Measurements from ENCODE around the gene ZNF367.

Gene ZNF367

GRCh38 chr9:96423322-96423984 is 5.3 kb upstream of the ZNF367 start:
- DNase-seq: no peak
- no peak for TF ChIP-seq POLR2A (IDR thresholded peaks at IDR 0.05; ENCODE audit: low read length)
- no peak for TF ChIP-seq GATA1 (IDR thresholded peaks at IDR 0.05; ENCODE audit: low read depth, low read length)

- no peak for TF ChIP-seq POLR2A (IDR thresholded peaks at IDR 0.05; ENCODE audit: low read length)
- TF ChIP-seq GATA1 (IDR thresholded peaks at IDR 0.05; ENCODE audit: low read depth, low read length): no peak
- peak; percentile 36 to 50 for DNase-seq
Measured at GRCh38 chr9:96420468-96421219, 2.5 kb upstream of the ZNF367 start.

- TF ChIP-seq GATA1 (IDR thresholded peaks at IDR 0.05; ENCODE audit: low read depth, low read length) (no peak), POLR2A (IDR thresholded peaks at IDR 0.05; ENCODE audit: low read length) (no peak)
- DNase-seq: peak in 1 of 2 experiments; percentile 40
Measured at GRCh38 chr9:96419691-96419969, 1.5 kb upstream of the ZNF367 start.

GRCh38 chr9:96418920-96419690 is 935 bp upstream of the ZNF367 start:
- DNase-seq: peak; percentile 84 to 86
- TF ChIP-seq POLR2A (IDR thresholded peaks at IDR 0.05; ENCODE audit: low read length) (peak; percentile 79), GATA1 (IDR thresholded peaks at IDR 0.05; ENCODE audit: low read depth, low read length) (no peak)

DNA sequence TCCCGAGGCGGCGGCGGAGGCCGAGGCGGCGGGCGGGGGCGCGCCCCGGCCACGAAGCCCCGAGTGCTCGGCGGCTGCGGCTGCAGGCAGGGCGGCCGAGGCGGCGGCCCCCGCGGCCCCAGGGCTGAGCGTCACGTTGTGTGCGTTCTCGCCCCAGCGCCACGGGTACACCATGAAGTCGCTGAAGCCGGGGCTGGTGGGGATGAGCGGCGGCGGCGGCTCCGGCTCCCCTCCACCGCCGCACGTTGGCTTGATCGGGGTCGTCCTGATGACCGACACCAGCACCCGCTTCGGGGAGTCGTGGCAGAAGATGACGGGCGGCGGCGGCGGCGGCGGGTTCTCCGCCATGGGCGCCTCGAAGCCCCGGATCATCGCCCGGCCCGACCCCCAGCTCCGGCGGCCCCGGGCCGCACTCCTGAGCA is 498 bp downstream of the ZNF367 start:
- TF ChIP-seq GATA1 (IDR thresholded peaks at IDR 0.05; ENCODE audit: low read depth, low read length) (no peak), POLR2A (IDR thresholded peaks at IDR 0.05; ENCODE audit: low read length) (no peak)
- no peak for DNase-seq

- TF ChIP-seq GATA1 (IDR thresholded peaks at IDR 0.05; ENCODE audit: low read depth, low read length) (no peak), POLR2A (IDR thresholded peaks at IDR 0.05; ENCODE audit: low read length) (peak; percentile 63)
- peak; percentile 93 to 95 for DNase-seq
Measured at GRCh38 chr9:96417051-96417586, 1.1 kb downstream of the ZNF367 start.

DNA sequence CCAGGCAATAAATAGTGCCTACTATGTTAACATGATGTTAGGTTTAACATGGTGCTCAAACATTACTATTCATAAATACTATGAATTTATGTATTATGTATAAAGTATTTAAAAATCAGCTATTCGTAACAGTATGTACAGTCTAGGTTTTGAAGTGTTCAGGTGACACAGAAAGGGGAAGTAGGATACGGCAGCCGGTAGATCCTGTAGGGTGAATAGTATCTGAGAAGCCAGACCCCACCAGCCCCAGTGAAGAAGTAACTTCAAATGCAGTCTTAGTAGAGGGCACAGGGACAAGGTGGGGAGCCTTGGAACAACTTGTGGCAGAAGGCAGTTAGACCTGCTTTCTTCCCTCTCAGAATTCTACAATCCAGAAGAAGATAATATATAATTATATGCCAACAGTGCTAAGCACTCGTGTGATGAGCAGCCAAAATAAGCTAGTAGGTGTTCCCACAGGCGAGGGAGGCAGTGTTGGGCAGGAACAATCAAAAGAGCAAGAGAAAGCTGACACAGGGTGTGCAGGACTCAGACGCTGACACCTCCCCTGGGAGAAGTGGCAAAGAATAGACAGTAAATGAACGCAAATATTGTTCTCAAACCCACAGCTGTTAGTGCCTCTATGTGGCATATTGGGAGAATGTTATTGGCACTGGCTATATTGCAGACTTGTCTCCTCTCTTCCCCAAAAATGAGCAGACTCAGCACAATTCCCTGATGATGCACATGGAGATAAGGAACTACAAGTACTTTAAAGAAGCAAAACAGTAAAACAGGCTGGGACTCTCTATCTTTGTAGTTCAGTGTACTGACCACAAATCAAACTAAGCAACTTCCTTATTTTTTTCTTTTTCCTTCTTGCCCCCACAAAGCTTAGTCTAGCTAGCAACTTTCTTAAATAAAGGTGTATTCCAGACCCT is 4.6 kb downstream of the ZNF367 start:
- TF ChIP-seq POLR2A (IDR thresholded peaks at IDR 0.05; ENCODE audit: low read length): no peak
- no peak for TF ChIP-seq GATA1 (IDR thresholded peaks at IDR 0.05; ENCODE audit: low read depth, low read length)
- peak; percentile 28 to 34 for DNase-seq

- no peak for DNase-seq
- no peak for TF ChIP-seq POLR2A (IDR thresholded peaks at IDR 0.05; ENCODE audit: low read length)
- no peak for TF ChIP-seq GATA1 (IDR thresholded peaks at IDR 0.05; ENCODE audit: low read depth, low read length)
Measured at GRCh38 chr9:96412174-96412913, 5.8 kb downstream of the ZNF367 start.

DNA sequence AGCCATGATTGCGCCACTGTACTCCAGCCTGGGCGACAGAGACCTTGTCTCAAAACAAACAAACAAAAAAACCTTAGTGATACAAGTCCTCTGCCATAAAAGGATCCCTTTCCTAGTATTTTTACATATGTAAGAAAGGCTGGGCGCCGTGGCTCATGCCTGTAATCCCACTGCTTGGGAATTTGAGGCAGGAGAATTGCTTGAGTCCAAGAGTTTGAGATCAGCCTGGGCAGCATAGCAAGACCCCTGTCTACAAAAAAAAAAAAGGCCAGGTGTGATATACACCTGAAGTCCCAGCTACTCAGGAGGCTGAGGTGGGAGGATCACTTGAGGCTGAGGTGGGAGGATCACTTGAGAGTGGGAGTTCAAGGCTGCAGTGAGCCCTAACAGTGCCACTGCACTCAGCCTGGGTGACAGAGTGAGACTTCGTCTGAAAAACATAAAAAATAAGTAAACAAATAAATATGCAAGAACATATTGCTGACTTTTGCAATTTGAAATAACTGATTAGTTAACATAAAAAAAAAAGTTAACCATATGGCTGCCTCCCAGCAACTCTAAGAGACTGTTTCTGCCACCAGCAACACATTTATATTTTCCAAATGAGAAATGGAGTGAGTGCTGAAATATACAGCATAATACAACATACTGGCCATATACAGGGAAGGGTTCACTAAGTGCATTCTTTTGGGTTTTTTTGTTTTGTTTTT is 6.9 kb downstream of the ZNF367 start:
- TF ChIP-seq POLR2A (IDR thresholded peaks at IDR 0.05; ENCODE audit: low read length) (no peak), GATA1 (IDR thresholded peaks at IDR 0.05; ENCODE audit: low read depth, low read length) (no peak)
- DNase-seq: no peak

DNA sequence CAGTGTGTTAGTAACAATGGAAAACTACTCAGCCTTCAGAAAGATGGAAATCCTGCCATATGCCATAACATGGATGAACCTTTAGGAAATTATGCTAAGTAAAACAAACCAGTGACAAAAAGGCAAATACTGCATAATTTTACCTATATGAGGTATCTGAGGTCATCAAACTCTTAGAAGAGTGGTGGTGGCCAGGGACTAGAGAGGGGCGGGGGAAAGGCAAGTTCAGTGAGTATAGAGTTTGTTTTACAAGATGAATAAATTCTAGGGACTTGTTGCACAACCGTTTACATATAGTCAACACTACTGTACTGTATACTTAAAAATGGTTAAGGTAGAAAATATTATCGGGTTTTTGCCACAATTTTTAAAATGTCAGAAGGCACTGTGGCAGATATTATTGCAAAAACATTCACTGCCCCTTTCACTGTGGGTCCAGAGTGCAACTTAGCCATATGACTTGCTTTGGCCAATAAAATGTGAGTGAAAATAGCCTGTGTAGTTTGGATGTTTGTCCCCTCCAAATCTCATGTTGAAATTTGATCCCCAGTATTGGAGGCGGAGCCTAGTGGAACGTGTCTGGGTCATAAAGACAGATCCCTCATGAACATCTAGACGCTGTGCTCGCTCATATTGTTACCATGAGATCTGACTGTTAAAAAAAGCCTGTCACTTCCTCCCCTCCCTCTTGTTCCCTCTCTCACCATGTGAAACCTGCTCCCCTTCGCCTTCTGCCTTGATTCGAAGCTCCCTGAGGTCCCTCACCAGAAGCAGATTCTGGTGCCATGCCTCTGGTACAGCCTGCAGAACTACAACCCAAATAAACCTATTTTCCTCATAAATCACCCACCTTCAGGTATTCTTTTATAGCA is 9.5 kb downstream of the ZNF367 start:
- DNase-seq: no peak
- TF ChIP-seq GATA1 (IDR thresholded peaks at IDR 0.05; ENCODE audit: low read depth, low read length): no peak
- TF ChIP-seq POLR2A (IDR thresholded peaks at IDR 0.05; ENCODE audit: low read length): no peak
